GM12892 (cell line): ENCODE data around the gene CXXC4.

Experiments used
- POLR2A ChIP-seq: IDR thresholded peaks from 2 replicates; pipeline ENCODE4 v1.6.1; 2011; ENCODE audit warnings: low read depth, low read length, control low read depth
- POLR2AphosphoS5 ChIP-seq: IDR thresholded peaks from 2 replicates; pipeline ENCODE4 v1.6.1; 2011; ENCODE audit warnings: low read depth, low read length, control low read depth
- TAF1 ChIP-seq: IDR thresholded peaks from 2 replicates; pipeline ENCODE4 v1.6.1; 2011; ENCODE audit warnings: low read depth, mild to moderate bottlenecking, control low read depth, low read length, borderline replicate concordance

GRCh38 chr4:104447294-104447693, 47.4 kb downstream of the CXXC4 start:
- TF ChIP-seq POLR2AphosphoS5 (no peak), TAF1 (no peak), POLR2A (no peak)
